ENCODE data around the gene TMEM59L. TPM values are rescaled to one million over a fixed set of nuclear protein-coding genes. Genes with fewer than 3 reads are reported as not detected.

The TMEM59L gene
- total RNA-seq, result not detected

DNA sequence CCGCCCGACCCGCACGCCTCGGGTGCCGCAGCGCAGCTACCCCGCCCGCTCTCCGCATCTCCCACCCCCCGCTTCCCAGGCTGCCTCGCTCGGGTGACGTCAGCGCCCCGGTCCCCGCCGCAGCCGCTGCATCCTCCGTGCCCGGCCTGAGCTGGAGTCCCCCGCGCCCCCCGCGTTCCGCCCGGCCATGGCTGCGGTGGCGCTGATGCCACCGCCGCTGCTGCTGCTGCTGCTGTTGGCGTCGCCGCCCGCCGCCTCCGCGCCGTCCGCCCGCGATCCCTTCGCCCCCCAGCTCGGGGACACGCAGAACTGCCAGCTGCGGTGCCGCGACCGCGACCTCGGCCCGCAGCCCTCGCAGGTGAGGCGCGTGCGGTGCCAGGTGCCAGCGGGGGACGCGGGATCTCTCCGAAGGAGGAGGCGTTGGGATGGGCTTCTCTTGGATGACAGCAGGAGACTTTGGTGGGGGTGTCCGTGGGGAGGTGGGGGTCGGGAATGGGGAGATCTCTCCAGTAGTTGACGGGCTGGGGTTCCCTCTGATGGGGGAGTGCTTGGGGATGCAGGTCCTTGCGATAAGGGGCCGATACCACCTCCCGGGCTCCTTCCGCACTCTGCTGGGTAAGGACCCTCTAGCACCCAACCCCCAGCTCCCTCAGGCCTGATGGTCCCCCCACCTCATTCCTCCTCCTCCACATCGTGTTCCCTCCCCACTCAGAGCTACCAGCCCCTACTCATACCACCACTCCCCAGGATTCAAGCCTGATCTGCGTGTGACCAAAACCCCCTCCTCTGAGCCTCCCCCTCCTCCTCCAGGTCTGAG lies at the start of gene TMEM59L:
Gene TMEM59L, plus strand, starts transcription at position 99 of the 817 bp plus-strand sequence. Its CDS starts 89 bp downstream, at position 188.
- no peak for DNase-seq (ENCODE audit: low spot score)
- peaks cover 4 to 14% of the 10 kb centered on the region in 2 donors for H3K4me1 Mint-ChIP-seq (ENCODE audit: low read depth in 2 of 2)
- H3K27me3 Mint-ChIP-seq, result peaks cover 38 to 56% of the 10 kb centered on the region in 2 donors
- no peak within 1 kb of the TSS for H3K27ac Mint-ChIP-seq
- H3K36me3 Mint-ChIP-seq, result no peaks in the 10 kb centered on the region
- peak within 1 kb of the TSS; percentile 56 for H3K4me3 Mint-ChIP-seq
- no peaks in the 10 kb centered on the region for H3K9me3 Mint-ChIP-seq
- peak in 1 of 2 donors; percentile 54 for ATAC-seq

DNA sequence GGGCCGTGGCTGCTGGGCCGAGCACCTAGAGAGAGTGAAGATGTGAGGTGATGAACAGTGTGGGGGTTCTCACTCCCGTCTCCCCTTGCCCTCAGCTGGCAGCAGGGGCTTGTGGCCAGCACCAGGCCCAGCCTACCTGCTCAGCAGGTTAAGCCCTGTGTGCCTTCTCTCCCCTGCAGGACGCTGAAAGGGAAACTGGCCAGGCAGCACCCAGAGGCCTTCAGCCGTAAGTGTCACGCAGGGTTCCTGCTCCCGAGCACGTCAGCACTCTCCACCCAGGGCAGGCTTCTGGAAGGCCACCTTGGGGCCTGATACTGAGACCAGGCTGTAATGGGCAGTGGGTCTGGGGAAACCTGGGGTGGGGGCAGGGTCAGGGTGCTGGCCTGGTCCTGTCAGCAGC lies 45.7 kb upstream of the TMEM59L start:
- no peak for ATAC-seq
- Mint-ChIP-seq H3K4me3 (no peak overlapping the region), H3K9me3 (no peaks in the 10 kb centered on the region), H3K4me1 (ENCODE audit: low read depth in 2 of 2) (peaks cover 6 to 8% of the 10 kb centered on the region in 2 donors), H3K36me3 (no peaks in the 10 kb centered on the region), H3K27me3 (no peaks in the 10 kb centered on the region), H3K27ac (no peak overlapping the region)
- no peak for DNase-seq (ENCODE audit: low spot score)

DNA sequence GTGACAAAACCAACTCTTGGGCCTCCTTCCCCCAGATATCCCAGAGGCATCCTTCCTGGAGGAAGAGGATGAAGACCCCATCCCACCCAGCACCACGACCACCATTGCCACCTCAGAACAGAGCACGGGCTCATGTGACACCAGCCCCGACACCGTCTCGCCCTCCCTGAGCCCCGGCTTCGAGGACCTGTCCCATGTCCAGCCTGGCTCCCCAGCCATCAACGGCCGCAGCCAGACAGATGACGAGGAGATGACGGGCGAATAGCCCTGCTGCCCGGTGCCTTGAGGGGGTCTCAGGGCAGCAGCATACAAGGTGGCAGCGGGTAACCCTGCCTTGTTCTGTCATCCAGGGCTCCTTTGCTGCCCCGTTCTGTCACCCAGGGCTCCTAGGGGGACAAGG lies 44.3 kb upstream of the TMEM59L start:
- Mint-ChIP-seq H3K27ac (no peak overlapping the region), H3K27me3 (no peaks in the 10 kb centered on the region), H3K9me3 (no peaks in the 10 kb centered on the region), H3K4me1 (ENCODE audit: low read depth in 2 of 2) (peaks cover 19 to 20% of the 10 kb centered on the region in 2 donors), H3K4me3 (no peak overlapping the region), H3K36me3 (peaks cover 8% of the 10 kb centered on the region)
- DNase-seq (ENCODE audit: low spot score) (no peak), ATAC-seq (no peak)

DNA sequence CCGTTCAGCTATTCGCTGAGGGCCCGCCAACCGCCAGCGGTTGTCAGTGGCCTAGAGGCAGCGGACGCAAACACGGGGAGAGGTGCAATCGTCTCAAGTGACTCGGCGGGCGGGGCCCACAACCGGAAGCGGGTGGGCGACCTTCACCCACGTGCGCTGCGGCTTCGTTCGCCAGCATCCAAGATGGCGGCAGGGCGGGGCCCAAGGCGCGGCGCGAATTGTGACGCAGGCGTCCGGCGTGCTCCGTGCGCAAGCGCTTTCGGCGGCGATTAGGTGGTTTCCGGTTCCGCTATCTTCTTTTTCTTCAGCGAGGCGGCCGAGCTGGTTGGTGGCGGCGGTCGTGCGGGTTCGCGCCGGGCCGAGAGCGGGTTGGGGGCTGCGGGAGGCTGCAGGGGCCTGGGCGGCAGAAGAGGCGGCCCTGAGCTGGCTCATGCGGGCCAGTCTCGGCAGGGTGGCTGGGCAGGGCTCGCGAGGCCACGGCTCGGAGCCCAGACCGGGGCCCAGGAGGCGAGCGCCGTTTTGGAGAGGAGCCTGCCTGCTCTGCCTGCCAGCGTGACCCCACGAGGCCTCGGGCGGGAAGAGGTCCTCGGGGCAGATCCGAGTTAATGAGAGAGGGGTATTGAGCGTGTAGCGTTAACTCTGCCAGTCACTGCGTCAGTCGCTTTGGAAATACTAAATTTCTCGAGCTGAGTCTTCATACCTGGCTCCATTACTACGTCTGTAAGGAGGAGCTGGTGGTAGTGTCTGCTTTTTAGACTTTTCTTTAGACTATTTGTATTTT lies 40.9 kb upstream of the TMEM59L start, which contains the start of gene UBA52:
Gene UBA52, plus strand, starts transcription at position 294 of the 781 bp plus-strand sequence. CDS start 1,444 bp downstream, outside the sequence.
- H3K27ac Mint-ChIP-seq, result peak within 1 kb of the TSS; percentile 87 to 91
- H3K9me3 Mint-ChIP-seq, result no peaks in the 10 kb centered on the region
- peak within 1 kb of the TSS; percentile 98 for H3K4me3 Mint-ChIP-seq
- H3K4me1 Mint-ChIP-seq (ENCODE audit: low read depth in 2 of 2), result peaks cover 19 to 29% of the 10 kb centered on the region in 2 donors
- DNase-seq (ENCODE audit: low spot score), result peak; percentile 99
- peak; percentile 96 to 98 for ATAC-seq
- H3K27me3 Mint-ChIP-seq, result no peaks in the 10 kb centered on the region
- peaks cover 8% of the 10 kb centered on the region for H3K36me3 Mint-ChIP-seq

DNA sequence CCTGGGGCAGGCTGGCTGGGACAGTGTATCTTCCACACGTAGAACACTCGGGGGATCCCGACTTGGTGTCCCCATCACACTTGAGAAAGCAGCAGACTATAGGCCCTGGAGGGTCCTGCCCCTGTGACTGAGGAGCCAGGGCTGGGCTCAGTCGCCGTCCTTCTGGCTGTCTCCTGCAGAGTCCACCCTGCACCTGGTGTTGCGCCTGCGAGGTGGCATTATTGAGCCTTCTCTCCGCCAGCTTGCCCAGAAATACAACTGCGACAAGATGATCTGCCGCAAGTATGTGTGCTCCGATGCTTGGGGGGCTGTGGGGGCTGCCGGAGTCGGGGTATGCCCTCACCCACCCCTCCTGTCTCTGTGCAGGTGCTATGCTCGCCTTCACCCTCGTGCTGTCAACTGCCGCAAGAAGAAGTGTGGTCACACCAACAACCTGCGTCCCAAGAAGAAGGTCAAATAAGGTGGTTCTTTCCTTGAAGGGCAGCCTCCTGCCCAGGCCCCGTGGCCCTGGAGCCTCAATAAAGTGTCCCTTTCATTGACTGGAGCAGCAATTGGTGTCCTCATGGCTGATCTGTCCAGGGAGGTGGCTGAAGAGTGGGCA lies 37.9 kb upstream of the TMEM59L start:
- Mint-ChIP-seq H3K4me3 (peak overlapping the region; percentile 15), H3K9me3 (no peaks in the 10 kb centered on the region), H3K4me1 (ENCODE audit: low read depth in 2 of 2) (peaks cover 19 to 29% of the 10 kb centered on the region in 2 donors), H3K27ac (no peak overlapping the region), H3K27me3 (no peaks in the 10 kb centered on the region), H3K36me3 (peaks cover 8% of the 10 kb centered on the region)
- ATAC-seq (no peak), DNase-seq (ENCODE audit: low spot score) (no peak)

DNA sequence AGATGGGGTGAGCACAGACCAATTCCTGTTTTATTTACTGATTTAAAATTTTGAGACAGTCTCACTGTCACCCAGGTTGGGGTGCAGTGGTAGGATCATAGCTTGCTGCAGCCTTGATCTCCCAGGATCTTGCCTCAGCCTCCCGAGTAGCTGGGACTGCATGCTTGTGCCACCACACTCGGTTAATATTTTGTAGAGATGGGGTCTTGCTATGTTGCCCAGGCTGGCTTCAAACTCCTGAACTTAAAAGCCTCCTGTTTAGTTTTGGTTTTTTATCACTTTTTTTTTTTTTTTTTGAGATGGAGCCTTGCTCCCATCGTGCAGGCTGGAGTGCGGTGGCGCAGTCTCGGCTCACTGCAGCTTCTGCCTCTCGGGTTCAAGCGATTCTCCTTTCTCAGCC lies 36.3 kb upstream of the TMEM59L start:
- H3K4me3 Mint-ChIP-seq, result no peak overlapping the region
- no peaks in the 10 kb centered on the region for H3K27me3 Mint-ChIP-seq
- no peaks in the 10 kb centered on the region for H3K9me3 Mint-ChIP-seq
- H3K4me1 Mint-ChIP-seq (ENCODE audit: low read depth in 2 of 2), result peaks cover 16 to 26% of the 10 kb centered on the region in 2 donors
- ATAC-seq, result no peak
- H3K27ac Mint-ChIP-seq, result no peak overlapping the region
- H3K36me3 Mint-ChIP-seq, result peaks cover 8% of the 10 kb centered on the region
- DNase-seq (ENCODE audit: low spot score), result no peak

DNA sequence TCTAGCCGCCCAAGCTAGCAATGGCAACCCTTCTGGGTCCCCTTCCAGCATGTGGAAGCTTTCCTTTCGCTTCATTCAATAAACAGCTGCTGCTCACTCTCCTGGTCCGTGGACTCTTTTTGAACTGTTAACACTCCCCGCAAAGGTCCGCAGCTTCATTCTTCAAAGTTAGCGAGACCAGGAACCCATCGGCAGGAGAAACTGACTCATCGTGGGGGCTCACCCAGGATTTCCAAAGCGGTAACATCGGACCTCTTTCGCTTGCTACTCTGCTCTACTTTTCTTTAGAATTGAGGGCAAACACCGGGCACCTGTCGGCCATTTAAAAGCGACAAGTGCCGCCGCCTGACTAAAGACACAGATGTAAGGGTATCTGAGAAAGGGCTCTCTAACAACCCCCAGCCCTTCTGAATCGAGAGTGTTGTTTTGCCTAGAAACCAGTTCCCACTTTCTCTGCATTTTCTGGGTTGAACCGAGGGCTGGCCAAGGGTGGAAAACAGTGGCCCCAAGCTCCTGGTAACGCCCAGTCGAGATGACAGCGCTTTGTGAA lies 35.2 kb upstream of the TMEM59L start:
- peak; percentile 23 for DNase-seq (ENCODE audit: low spot score)
- H3K4me3 Mint-ChIP-seq, result no peak overlapping the region
- no peaks in the 10 kb centered on the region for H3K27me3 Mint-ChIP-seq
- no peak overlapping the region for H3K27ac Mint-ChIP-seq
- H3K4me1 Mint-ChIP-seq (ENCODE audit: low read depth in 2 of 2), result peaks cover 10 to 18% of the 10 kb centered on the region in 2 donors
- H3K36me3 Mint-ChIP-seq, result peaks cover 6% of the 10 kb centered on the region
- no peaks in the 10 kb centered on the region for H3K9me3 Mint-ChIP-seq
- no peak for ATAC-seq

DNA sequence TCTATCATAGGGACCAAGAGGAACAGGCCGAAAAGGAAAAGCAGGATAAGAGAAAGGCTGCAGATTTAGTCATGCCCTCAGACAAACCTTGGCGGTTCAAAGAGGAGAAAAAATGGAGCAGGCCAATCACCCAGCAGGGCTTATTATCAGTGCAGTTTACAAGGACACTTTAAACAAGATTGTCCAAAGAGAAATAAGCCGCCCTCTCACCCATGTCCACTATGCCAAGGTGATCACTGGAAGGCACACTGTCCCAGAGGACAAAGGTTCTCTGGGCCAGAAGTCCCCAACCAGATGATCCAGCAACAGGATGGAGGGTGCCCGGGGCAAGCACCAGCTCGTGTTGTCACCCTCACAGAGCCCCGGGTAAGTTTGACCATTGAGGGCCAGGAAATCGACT lies 32.4 kb upstream of the TMEM59L start:
- H3K36me3 Mint-ChIP-seq, result no peaks in the 10 kb centered on the region

DNA sequence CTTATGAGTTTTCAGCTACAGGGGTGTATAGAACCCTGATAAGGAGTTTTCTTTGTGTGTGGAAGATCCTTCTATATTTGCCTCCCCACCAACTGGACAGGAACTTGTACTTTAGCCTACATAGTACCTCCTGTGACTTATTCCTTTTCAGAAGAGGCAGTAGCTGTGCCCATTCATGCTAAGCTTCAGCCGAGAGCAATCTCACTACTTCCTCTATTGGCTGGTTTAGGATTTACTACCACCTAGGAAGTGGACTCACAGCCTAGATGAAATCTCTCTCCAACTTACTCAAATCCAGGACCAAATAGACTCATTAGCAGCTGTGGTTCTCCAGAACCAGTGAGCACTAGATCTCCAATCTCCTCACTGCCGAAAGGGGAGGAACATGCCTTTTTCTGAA lies 26.4 kb upstream of the TMEM59L start:
- no peak overlapping the region for H3K27ac Mint-ChIP-seq
- H3K9me3 Mint-ChIP-seq, result no peaks in the 10 kb centered on the region
- ATAC-seq (no peak), DNase-seq (ENCODE audit: low spot score) (no peak)
- H3K36me3 Mint-ChIP-seq, result no peaks in the 10 kb centered on the region
- H3K4me1 Mint-ChIP-seq (ENCODE audit: low read depth in 2 of 2), result peaks cover 22 to 27% of the 10 kb centered on the region in 2 donors
- H3K27me3 Mint-ChIP-seq, result no peaks in the 10 kb centered on the region
- H3K4me3 Mint-ChIP-seq, result no peak overlapping the region

More for the DNA sequence above, 32.4 kb upstream of the TMEM59L start:
- no peaks in the 10 kb centered on the region for H3K27me3 Mint-ChIP-seq
- H3K9me3 Mint-ChIP-seq, result no peaks in the 10 kb centered on the region
- H3K27ac Mint-ChIP-seq, result no peak overlapping the region
- ATAC-seq (no peak), DNase-seq (ENCODE audit: low spot score) (peak; percentile 8)
- H3K4me1 Mint-ChIP-seq (ENCODE audit: low read depth in 2 of 2), result peaks cover 2 to 3% of the 10 kb centered on the region in 2 donors
- H3K4me3 Mint-ChIP-seq, result no peak overlapping the region

DNA sequence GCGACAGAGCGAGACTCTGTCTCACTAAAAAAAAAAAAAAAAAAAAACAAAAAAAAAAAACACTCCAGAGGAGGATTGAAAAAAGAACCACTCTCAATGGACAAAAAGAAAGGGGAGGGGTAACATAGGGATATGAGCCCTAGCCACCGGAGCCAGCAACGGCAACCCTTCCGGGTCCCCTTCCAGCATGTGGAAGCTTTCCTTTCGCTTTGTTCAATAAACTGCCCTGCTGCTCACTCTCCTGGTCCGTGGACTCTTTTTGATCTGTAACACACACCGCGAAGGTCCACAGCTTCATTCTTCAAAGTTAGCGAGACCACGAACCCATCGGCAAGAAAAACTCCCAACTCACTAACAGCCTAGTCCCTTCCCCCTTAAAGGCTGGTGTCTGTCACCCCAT lies 25.1 kb upstream of the TMEM59L start:
- Mint-ChIP-seq H3K4me3 (peak overlapping the region; percentile 96), H3K36me3 (no peaks in the 10 kb centered on the region), H3K27me3 (no peaks in the 10 kb centered on the region), H3K4me1 (ENCODE audit: low read depth in 2 of 2) (peaks cover 22 to 27% of the 10 kb centered on the region in 2 donors), H3K27ac (peak overlapping the region; percentile 94 to 96), H3K9me3 (no peaks in the 10 kb centered on the region)
- DNase-seq (ENCODE audit: low spot score), result no peak
- no peak for ATAC-seq

DNA sequence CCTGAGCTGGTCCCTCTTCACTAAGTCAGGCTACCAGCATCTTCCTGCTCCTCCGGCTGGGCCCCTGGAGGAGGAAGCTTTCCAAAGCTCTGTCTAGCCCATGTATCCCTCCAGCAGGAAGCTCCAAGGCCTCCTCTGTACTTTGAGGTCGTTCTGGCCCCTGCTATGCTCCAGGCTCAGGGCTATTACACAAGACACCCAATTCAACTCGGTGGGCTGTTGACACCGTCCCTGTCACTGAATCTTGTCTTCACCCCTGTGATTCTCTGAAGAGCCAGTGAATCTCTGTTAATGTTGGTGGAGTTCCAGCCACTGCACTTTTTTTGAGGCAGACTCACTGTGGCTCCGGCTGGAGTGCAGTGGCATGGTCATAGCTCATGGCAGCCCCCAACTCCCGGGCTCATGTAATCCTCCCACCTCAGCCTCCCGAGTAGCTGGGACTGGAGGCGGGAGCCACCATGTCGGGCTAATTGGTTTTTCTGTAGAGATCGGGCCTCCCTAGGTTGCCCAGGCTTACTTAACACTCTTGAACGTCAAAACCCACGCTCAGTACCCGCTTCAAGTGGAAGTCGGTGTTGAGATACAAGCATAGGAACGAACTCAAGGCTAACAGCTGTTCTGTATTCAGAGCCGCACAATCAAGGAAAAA lies 24.6 kb upstream of the TMEM59L start:
- Mint-ChIP-seq H3K4me3 (peak overlapping the region; percentile 96), H3K36me3 (no peaks in the 10 kb centered on the region), H3K4me1 (ENCODE audit: low read depth in 2 of 2) (peaks cover 22 to 27% of the 10 kb centered on the region in 2 donors), H3K9me3 (no peaks in the 10 kb centered on the region), H3K27me3 (no peaks in the 10 kb centered on the region), H3K27ac (peak overlapping the region; percentile 94 to 96)
- ATAC-seq (peak in 1 of 2 donors; percentile 0), DNase-seq (ENCODE audit: low spot score) (no peak)

DNA sequence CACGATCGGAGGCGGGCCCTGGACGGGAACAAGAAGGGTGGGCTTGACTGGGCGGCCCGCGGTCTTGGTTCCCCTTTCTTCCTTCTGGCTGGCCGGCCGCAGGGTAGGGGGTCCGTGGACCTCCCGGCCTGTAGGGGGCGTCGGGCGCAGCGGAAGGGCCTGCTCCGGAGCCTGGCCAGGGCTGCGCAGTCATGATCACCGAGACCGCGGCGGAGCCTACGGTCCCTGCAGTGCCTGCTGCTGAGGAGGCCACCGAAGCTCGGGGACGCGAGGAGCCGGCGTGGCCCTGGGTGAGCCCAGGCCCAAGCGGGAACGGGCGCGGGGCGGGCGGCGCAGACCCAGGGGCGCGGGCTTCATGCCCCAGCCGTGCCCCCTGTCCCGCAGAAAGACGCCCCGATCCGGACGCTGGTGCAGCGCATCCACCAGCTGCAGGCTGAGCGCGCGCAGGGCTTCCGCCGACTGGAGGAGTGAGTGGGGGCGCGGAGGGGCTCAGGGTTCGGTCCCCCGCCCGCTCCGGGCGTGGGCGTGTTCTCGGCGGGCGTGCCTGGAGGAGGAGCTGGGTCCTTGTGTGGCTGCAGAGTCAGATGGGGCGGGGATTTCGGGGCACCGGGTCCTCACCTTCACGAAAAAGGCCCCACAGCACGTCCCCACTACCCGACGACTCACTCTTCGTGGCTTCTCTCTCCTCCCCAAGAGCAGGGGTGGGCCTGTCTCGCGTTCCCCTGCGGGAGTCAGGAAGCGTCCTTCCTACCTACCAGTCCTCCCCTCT lies 23.9 kb upstream of the TMEM59L start, which contains the start of gene REX1BD:
Gene REX1BD, plus strand, starts transcription at position 188 of the 769 bp plus-strand sequence. Its CDS starts 4 bp downstream, at position 192.
- peak within 1 kb of the TSS; percentile 96 for H3K4me3 Mint-ChIP-seq
- H3K27ac Mint-ChIP-seq, result peak within 1 kb of the TSS; percentile 94 to 96
- H3K27me3 Mint-ChIP-seq, result no peaks in the 10 kb centered on the region
- peaks cover 25 to 31% of the 10 kb centered on the region in 2 donors for H3K4me1 Mint-ChIP-seq (ENCODE audit: low read depth in 2 of 2)
- peak; percentile 90 for DNase-seq (ENCODE audit: low spot score)
- no peaks in the 10 kb centered on the region for H3K9me3 Mint-ChIP-seq
- H3K36me3 Mint-ChIP-seq, result no peaks in the 10 kb centered on the region
- peak; percentile 91 to 93 for ATAC-seq

Data from natural killer cell treated with Interleukin-12 subunit alpha and Interleukin-12 subunit beta and Interleukin-15 and Interleukin-18, amount 100 ng/mL, for 72 hours (primary cell).